Activated naive CD4-positive, alpha-beta T cell treated with anti-CD3 and anti-CD28 coated beads for 36 hours (primary cell): ENCODE data around the gene GPR180. TPM values are rescaled to one million over a fixed set of nuclear protein-coding genes. Genes with fewer than 3 reads are reported as not detected.
"Not testable (repeated sequence)": the region's sequence is repeated elsewhere in the genome, so short reads cannot be mapped to it uniquely, and the experiment has no call there.

Experiments used
- CTCF ChIA-PET: fragments of 350-600 bp; sonication (Branson Sonifier 250); formaldehyde crosslinking; loops from one replicate; lab custom pipeline; 2021; ENCODE audit warnings: antibody characterized with exemption; lab: Charles Lee
- DNase-seq: peaks from one replicate; pipeline ENCODE4 v3.0.0-alpha.2; 2020
- H3K27ac Mint-ChIP-seq: one replicate; pipeline ENCODE4 v1.8.0; 2021; ENCODE audit warnings: mild to moderate bottlenecking, mixed read lengths
- H3K27me3 Mint-ChIP-seq: one replicate; pipeline ENCODE4 v1.8.0; 2021; ENCODE audit warnings: low read depth, mixed read lengths
- H3K36me3 Mint-ChIP-seq: one replicate; pipeline ENCODE4 v1.8.0; 2021; ENCODE audit warnings: low read depth, mixed read lengths
- H3K4me1 Mint-ChIP-seq: one replicate; pipeline ENCODE4 v1.8.0; 2021; ENCODE audit warnings: low read depth, mixed read lengths
- H3K4me3 Mint-ChIP-seq: one replicate; pipeline ENCODE4 v1.8.0; 2021; ENCODE audit warnings: mild to moderate bottlenecking, moderate library complexity, mixed read lengths
- H3K9me3 Mint-ChIP-seq: one replicate; pipeline ENCODE4 v1.8.0; 2021; ENCODE audit warnings: mixed read lengths
- intact Hi-C: fragments of 100-400 bp; cut with micrococcal nuclease; formaldehyde crosslinking; loops from one replicate; pipeline ENCODE4 v1.15.1; 2023
- total RNA-seq, 2 experiments: library from RNA; stranded (reverse); gene quantifications; one replicate each; pipeline ENCODE4 v1.2.3, GENCODE V29; 2021

GPR180 gene
- total RNA-seq, 2 experiments from 2014 or later = 5.6 to 5.7 TPM

DNA sequence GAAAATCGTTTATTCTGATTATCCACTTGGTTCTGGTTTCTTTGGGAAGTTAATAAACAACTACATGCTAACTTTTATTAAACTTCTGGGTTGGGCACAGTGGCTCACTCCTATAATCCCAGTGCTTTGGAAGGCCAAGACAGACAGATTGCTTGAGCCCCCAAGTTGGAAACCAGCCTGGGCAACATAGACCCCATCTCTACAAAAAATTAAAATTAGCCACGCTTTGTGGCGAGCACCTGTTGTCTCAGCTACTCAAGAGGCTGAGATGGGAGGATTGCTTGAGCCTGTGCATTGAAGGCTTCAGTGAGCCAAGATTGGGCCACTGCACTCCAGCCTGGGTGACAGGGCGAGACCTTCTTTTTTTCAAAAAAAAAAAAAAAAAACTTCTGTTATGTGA lies 21.7 kb downstream of the GPR180 start:
- Mint-ChIP-seq H3K27ac (no peak overlapping the region), H3K27me3 (no peaks in the 10 kb centered on the region), H3K9me3 (no peaks in the 10 kb centered on the region), H3K4me1 (no peaks in the 10 kb centered on the region), H3K4me3 (no peak overlapping the region), H3K36me3 (peaks cover 28% of the 10 kb centered on the region)
- CTCF ChIA-PET = no interaction called here
- DNase-seq = no peak
- intact Hi-C loops = no loop called here

DNA sequence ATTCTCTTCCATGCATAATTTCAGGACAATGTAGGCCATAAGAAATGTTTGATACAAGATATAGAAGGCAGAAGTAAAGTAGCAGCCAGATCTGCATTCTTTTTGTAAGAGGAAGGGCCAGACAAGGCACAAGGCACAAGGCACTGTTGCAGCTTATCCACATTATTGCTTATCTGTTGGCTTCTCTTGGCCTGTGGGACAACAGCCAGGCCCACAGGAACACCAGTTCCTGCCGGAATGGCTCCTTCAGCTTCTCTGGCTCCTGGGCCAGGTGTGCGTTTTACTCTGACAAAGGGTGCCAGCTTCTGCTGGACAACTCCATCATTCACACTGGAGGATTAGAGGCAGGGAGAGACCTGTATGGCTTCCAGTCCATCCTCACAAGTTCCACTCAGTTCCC lies 29.2 kb downstream of the GPR180 start:
- H3K4me3 Mint-ChIP-seq = no peak overlapping the region
- CTCF ChIA-PET = no interaction called here
- no peak overlapping the region for H3K27ac Mint-ChIP-seq
- H3K27me3 Mint-ChIP-seq = no peaks in the 10 kb centered on the region
- DNase-seq = no peak
- intact Hi-C loops = no loop called here
- H3K4me1 Mint-ChIP-seq = peaks cover 2% of the 10 kb centered on the region
- peaks cover 41% of the 10 kb centered on the region for H3K36me3 Mint-ChIP-seq
- peaks cover 3% of the 10 kb centered on the region for H3K9me3 Mint-ChIP-seq

DNA sequence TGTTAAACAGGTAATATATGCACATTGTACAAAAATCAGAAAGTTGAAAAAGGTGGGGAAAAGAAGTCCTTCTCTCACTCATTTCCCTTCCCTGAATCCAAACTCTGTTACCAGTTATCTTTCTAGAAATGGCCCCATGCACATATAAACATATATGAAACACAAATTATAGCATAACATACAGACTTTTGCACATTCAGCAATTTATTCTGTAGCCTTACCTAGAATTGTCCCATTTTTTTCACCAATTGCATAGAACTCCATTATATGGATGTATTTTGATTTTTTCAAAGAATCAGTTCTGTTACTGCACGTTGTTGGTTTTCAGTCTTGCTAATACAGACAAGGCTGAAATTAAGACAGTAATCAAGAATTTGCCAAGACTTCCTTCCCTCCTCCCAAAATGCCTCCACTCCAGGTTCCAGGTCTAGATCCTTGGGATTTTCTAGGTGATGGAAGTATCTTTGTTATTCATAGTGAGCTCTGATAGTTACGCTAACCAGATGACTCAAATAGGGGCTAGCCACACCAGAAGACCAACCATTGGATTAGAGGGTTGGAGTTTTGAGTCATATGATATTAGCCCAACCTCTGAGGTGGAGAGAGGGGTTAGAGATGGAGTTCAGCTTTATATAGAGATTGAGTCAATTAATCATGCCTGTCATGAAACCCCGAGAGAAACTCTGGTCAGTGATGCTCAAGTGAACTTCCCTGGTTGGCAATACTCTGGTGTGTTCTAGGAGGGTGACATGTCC lies 30.7 kb downstream of the GPR180 start:
- no peak overlapping the region for H3K27ac Mint-ChIP-seq
- peaks cover 7% of the 10 kb centered on the region for H3K9me3 Mint-ChIP-seq
- intact Hi-C loops = no loop called here
- CTCF ChIA-PET = no interaction called here
- H3K36me3 Mint-ChIP-seq = peaks cover 41% of the 10 kb centered on the region
- no peak overlapping the region for H3K4me3 Mint-ChIP-seq
- no peak for DNase-seq
- no peaks in the 10 kb centered on the region for H3K27me3 Mint-ChIP-seq
- peaks cover 11% of the 10 kb centered on the region for H3K4me1 Mint-ChIP-seq

DNA sequence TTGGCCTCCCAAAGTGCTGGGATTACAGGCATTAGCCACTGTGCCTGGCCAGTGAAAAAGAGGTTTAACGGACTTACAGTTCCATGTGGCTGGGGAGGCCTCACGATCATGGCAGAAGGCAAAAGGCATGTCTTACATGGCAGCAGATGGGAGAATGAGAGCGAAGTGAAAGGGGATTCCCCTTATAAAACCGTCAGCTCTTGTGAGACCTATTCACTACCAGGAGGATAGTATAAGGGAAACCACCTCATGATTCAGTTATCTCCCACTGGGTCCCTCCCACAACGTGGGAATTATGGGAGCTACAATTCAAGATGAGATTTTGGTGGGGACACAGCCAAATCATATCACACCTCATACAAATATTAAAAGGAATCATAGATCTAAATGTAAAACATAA lies 34.4 kb downstream of the GPR180 start:
- H3K27ac Mint-ChIP-seq, intact Hi-C loops, DNase-seq, H3K4me3 Mint-ChIP-seq, H3K27me3 Mint-ChIP-seq: not testable (repeated sequence)
- peaks cover 13% of the 10 kb centered on the region for H3K4me1 Mint-ChIP-seq
- H3K9me3 Mint-ChIP-seq = peaks cover 12% of the 10 kb centered on the region
- H3K36me3 Mint-ChIP-seq = peaks cover 25% of the 10 kb centered on the region
- CTCF ChIA-PET = interaction anchor here (1.0 to 1.2 kb wide), 2 partner anchors 15 to 38 kb away, joined by 3 to 6 read pairs; no protein-coding TSS in a partner anchor

DNA sequence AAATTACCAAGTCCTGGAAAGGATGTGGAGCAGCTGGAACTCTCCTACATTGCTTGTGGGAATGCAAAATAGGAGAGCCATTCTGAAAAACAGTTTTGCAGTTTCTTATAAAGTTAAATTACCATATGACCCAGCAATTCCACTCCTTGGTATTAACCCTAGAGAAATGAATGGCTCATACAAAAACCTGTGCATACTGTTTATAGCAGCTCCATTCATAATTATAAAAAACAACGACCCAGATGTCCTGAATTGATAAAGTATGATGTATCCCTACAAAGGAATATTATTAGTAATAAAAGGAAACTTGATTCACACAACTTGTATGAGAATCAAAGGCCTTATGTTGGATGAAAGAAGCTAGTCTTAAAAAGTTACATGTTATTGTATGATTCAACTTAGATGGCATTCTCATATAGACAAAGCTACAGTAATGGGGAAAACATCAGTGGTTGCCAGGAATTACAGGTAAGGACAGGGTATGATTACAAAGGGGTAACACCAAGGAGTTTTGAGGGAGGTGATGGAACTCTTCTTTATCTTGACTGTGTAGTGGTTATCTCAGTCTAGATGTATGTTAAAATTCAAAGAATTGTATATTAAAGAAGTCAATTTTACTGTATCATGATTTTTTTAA lies 35.4 kb downstream of the GPR180 start:
- peaks cover 19% of the 10 kb centered on the region for H3K36me3 Mint-ChIP-seq
- H3K27me3 Mint-ChIP-seq = peaks cover 3% of the 10 kb centered on the region
- H3K9me3 Mint-ChIP-seq = peaks cover 12% of the 10 kb centered on the region
- DNase-seq = no peak
- CTCF ChIA-PET = interaction anchor here (0.5 to 1.2 kb wide), 4 partner anchors 16 to 839 kb away, joined by 3 to 6 read pairs (median 3); no protein-coding TSS in a partner anchor
- intact Hi-C loops = no loop called here
- H3K4me3 Mint-ChIP-seq = no peak overlapping the region
- no peak overlapping the region for H3K27ac Mint-ChIP-seq
- H3K4me1 Mint-ChIP-seq = peaks cover 13% of the 10 kb centered on the region

DNA sequence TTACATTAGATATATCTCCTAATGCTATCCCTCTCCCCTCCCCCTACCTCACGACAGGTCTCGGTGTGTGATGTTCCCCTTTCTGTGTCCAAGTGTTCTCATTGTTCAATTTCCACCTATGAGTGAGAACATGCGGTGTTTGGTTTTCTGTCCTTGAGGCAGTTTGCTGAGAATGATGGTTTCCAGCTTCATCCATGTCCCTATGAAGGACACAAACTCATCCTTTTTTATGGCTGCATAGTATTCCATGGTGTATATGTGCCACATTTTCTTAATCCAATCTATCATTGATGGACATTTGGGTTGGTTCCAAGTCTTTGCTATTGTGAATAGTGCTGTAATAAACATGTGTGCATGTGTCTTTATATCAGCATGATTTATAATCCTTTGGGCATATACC lies 36.0 kb downstream of the GPR180 start:
- Mint-ChIP-seq H3K36me3 (peaks cover 15% of the 10 kb centered on the region), H3K9me3 (peaks cover 12% of the 10 kb centered on the region), H3K4me1 (peaks cover 13% of the 10 kb centered on the region)
- H3K27me3 Mint-ChIP-seq, intact Hi-C loops, H3K4me3 Mint-ChIP-seq, H3K27ac Mint-ChIP-seq, DNase-seq: not testable (repeated sequence)
- CTCF ChIA-PET = interaction anchor here (0.5 kb wide), 1 partner anchor 763 kb away, joined by 3 read pairs; no protein-coding TSS in a partner anchor

DNA sequence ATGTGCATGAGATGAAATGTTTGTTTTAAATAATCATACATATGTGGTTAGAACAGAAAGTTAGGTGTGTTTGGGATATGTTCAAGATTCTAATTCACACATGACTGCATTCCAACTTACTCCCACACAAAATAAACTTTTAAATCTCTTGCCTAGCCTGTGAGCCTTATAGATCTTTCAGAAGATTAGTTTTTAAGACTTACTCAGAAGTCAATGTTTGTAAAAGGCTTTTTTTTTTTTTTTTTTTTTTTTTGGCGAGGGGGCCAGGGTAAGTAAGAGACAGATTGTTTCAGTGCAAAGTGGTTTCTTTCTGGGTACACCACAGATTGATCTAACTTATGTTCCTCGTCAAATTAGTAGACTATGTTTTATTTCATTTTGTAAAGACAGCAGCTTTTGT lies 39.1 kb downstream of the GPR180 start:
- H3K27ac Mint-ChIP-seq = no peak overlapping the region

DNA sequence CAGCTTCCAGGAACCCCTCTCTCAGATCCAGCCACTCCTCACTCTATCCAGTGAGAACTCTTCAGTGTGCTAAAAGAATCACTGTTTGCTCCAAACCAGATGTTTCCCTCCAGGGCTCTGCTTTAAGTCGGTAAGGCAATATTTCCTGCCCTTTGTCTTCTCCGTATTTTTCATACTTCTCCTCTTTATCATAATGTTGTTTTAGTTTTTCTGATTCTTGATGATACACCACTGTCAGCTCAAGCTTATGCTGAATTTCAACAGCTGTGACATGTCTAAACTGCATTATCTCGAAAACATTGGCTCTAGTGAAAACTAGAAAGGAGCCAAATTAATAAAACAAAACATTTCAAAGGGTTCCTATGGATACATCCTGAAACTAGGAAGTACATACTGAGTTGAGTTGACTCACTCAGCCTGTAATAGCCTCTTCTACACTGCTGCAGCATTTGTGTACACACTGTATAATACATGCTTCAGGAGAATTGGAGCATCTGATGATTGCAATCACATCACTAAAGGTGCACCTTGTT lies 39.8 kb downstream of the GPR180 start:
- H3K27me3 Mint-ChIP-seq = peaks cover 3% of the 10 kb centered on the region
- CTCF ChIA-PET = no interaction called here
- no peaks in the 10 kb centered on the region for H3K36me3 Mint-ChIP-seq
- no peak for DNase-seq
- peaks cover 5% of the 10 kb centered on the region for H3K4me1 Mint-ChIP-seq
- peaks cover 7% of the 10 kb centered on the region for H3K9me3 Mint-ChIP-seq
- H3K27ac Mint-ChIP-seq = no peak overlapping the region
- no peak overlapping the region for H3K4me3 Mint-ChIP-seq
- intact Hi-C loops = no loop called here

More for the DNA sequence above, 39.1 kb downstream of the GPR180 start:
- intact Hi-C loops = no loop called here
- H3K9me3 Mint-ChIP-seq = peaks cover 10% of the 10 kb centered on the region
- no peak for DNase-seq
- no peak overlapping the region for H3K4me3 Mint-ChIP-seq
- CTCF ChIA-PET = no interaction called here
- peaks cover 3% of the 10 kb centered on the region for H3K27me3 Mint-ChIP-seq
- H3K36me3 Mint-ChIP-seq = peaks cover 2% of the 10 kb centered on the region
- H3K4me1 Mint-ChIP-seq = peaks cover 11% of the 10 kb centered on the region

DNA sequence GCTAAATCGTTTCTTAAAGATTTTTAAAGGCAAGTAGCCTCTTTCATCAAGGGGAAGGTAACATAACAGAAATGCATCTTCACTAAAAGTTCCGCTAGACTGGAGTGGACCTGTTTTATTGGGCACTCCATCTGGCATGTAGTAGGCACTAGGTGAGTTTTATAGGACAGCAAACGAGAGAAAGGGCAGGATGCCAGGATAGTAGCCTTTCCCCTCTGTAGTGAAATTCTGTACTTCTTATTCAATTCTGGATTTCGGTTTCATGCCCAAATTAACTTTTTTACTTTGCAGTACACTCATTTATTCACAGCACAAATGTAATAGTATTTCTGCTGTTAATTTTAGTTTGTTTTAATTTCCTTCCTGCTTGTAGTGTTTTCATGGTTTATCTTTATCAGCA lies 45.2 kb downstream of the GPR180 start:
- H3K27me3 Mint-ChIP-seq = no peaks in the 10 kb centered on the region
- CTCF ChIA-PET = no interaction called here
- no peak overlapping the region for H3K4me3 Mint-ChIP-seq
- H3K9me3 Mint-ChIP-seq = no peaks in the 10 kb centered on the region
- intact Hi-C loops = no loop called here
- no peak for DNase-seq
- H3K4me1 Mint-ChIP-seq = no peaks in the 10 kb centered on the region
- no peaks in the 10 kb centered on the region for H3K36me3 Mint-ChIP-seq
- no peak overlapping the region for H3K27ac Mint-ChIP-seq

DNA sequence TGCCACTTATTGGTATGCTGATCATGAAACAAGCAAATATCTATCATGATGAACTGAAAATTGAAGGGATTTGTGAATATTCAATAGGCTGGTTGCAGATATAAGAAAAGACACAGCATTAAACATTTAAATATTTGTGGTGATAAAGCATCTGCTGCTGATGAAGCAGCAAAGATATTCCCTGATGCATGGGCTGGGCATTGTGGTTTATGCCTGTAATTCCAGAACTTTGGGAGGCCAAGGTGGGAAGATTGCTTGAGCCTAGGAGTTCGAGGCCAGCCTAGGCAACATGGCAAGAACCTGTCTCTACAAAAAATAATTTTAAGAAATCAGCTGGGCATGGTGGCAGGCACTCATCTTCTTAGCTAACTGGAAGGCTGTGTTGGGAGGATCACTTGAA lies 54.5 kb downstream of the GPR180 start:
- Mint-ChIP-seq H3K9me3 (no peaks in the 10 kb centered on the region), H3K36me3 (peaks cover 1% of the 10 kb centered on the region), H3K27me3 (peaks cover 4% of the 10 kb centered on the region), H3K4me1 (peaks cover 25% of the 10 kb centered on the region), H3K4me3 (no peak overlapping the region), H3K27ac (no peak overlapping the region)
- intact Hi-C loops = loop anchor here (2.0 kb wide), 1 partner anchor 107 kb away; no protein-coding TSS in a partner anchor
- DNase-seq = no peak
- CTCF ChIA-PET = no interaction called here

DNA sequence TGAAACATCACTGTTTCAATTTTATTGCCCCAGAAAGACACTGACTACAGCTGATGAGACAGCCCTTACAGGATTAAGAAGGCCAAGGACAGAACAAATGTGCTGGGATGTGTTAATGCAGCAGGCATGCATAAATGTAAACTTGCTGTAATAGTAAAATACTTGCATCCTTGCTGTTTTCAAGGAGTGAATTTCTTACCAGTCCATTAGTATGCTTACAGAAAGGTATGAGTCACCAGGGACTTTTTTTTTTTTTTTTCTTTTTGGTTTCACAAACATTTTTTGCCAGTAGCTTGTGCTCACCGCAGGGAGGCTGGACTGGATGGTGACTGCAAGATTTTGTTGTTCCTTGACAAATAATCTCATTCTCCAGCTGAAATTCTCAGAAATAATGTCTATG lies 55.1 kb downstream of the GPR180 start:
- Mint-ChIP-seq H3K27ac (no peak overlapping the region), H3K27me3 (peaks cover 7% of the 10 kb centered on the region), H3K9me3 (no peaks in the 10 kb centered on the region), H3K4me1 (peaks cover 25% of the 10 kb centered on the region), H3K36me3 (peaks cover 1% of the 10 kb centered on the region), H3K4me3 (no peak overlapping the region)
- intact Hi-C loops = loop anchor here (1.0 to 2.0 kb wide), 3 partner anchors 11 to 237 kb away; no protein-coding TSS in a partner anchor
- CTCF ChIA-PET = interaction anchor here (0.7 to 1.5 kb wide), 3 partner anchors 18 to 331 kb away, joined by 3 read pairs; no protein-coding TSS in a partner anchor
- peak; percentile 57 for DNase-seq

DNA sequence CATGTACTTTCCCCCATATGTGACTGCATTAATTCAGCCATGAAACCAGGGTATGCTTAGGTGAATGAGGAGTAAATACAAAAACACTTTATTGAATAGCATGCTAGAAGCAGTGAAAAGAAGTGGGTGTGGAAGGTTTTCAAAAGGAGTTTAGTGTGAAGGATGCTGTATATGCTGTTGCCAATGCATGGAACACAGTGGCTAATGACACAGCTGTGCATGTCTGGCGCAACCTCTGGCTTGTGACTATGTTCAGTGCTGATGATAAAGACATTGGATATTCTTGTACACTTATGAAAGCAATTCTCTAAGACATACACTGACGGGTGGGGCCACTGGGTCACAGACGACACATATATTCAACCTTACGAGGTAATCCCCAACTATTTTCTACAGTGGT lies 55.5 kb downstream of the GPR180 start:
- Mint-ChIP-seq H3K27ac (no peak overlapping the region), H3K36me3 (peaks cover 1% of the 10 kb centered on the region), H3K27me3 (peaks cover 9% of the 10 kb centered on the region), H3K4me3 (no peak overlapping the region), H3K4me1 (peaks cover 26% of the 10 kb centered on the region), H3K9me3 (no peaks in the 10 kb centered on the region)
- intact Hi-C loops = loop anchor here (1.0 to 2.0 kb wide), 3 partner anchors 10 to 238 kb away; no protein-coding TSS in a partner anchor
- CTCF ChIA-PET = interaction anchor here (0.7 to 1.5 kb wide), 3 partner anchors 17 to 332 kb away, joined by 3 read pairs; no protein-coding TSS in a partner anchor
- peak; percentile 30 for DNase-seq
